ENCODE results near the gene EIF2B1.

The EIF2B1 gene

GRCh38 chr12:123654129-123654701 is 20.7 kb upstream of the EIF2B1 start:
- TF ChIP-seq CTCF (IDR thresholded peaks at IDR 0.05; ENCODE audit: low read depth, low read length): no peak
- no peak overlapping the region for H3K4me3 ChIP-seq (ENCODE audit: low read depth, low read length)

- H3K4me3 ChIP-seq (ENCODE audit: low read depth, low read length): no peak overlapping the region
- no peak for TF ChIP-seq CTCF (IDR thresholded peaks at IDR 0.05; ENCODE audit: low read depth, low read length)
Measured at GRCh38 chr12:123648401-123648800, 14.9 kb upstream of the EIF2B1 start.

- H3K4me3 ChIP-seq (ENCODE audit: low read depth, low read length): no peak overlapping the region
- TF ChIP-seq CTCF (IDR thresholded peaks at IDR 0.05; ENCODE audit: low read depth, low read length): no peak
Measured at GRCh38 chr12:123645878-123646277, 12.4 kb upstream of the EIF2B1 start.

- no peak for TF ChIP-seq CTCF (IDR thresholded peaks at IDR 0.05; ENCODE audit: low read depth, low read length)
Measured at GRCh38 chr12:123645380-123645779, 11.9 kb upstream of the EIF2B1 start.

GRCh38 chr12:123643911-123644310 is 10.4 kb upstream of the EIF2B1 start:
- no peak overlapping the region for H3K4me3 ChIP-seq (ENCODE audit: low read depth, low read length)
- no peak for TF ChIP-seq CTCF (IDR thresholded peaks at IDR 0.05; ENCODE audit: low read depth, low read length)

More at GRCh38 chr12:123645380-123645779, 11.9 kb upstream of the EIF2B1 start:
- H3K4me3 ChIP-seq (ENCODE audit: low read depth, low read length): no peak overlapping the region

- H3K4me3 ChIP-seq (ENCODE audit: low read depth, low read length): peak overlapping the region; percentile 98
- TF ChIP-seq CTCF (IDR thresholded peaks at IDR 0.05; ENCODE audit: low read depth, low read length): no peak
Measured at GRCh38 chr12:123634142-123634561, 666 bp upstream of the EIF2B1 start.

GRCh38 chr12:123621619-123622530 is 11.6 kb downstream of the EIF2B1 start:
- H3K4me3 ChIP-seq (ENCODE audit: low read depth, low read length): no peak overlapping the region
- TF ChIP-seq CTCF (IDR thresholded peaks at IDR 0.05; ENCODE audit: low read depth, low read length): no peak

Data from WI38 (cell line).